Non-pigmented ciliary epithelial cell (primary cell): ENCODE results near the gene LGALS3.
A peak's percentile ranks its signal among the peaks of the same experiment; 100 is the strongest.
"Not testable (repeated sequence)": the region's sequence is repeated elsewhere in the genome, so short reads cannot be mapped to it uniquely, and the experiment has no call there.

Source experiments
- DNase-seq: peaks from one replicate; pipeline ENCODE4 v3.0.0-alpha.2; 2010; ENCODE audit warnings: low read depth

Gene LGALS3

GRCh38 chr14:55129086-55129427 lies at the start of gene LGALS3:
Gene LGALS3, plus strand, starts transcription at chr14:55129252. Its CDS starts 8,122 bp downstream, at chr14:55137374.
- DNase-seq = no peak

GRCh38 chr14:55079961-55080360 lies 49.1 kb upstream of the LGALS3 start:
- DNase-seq = not testable (repeated sequence)

GRCh38 chr14:55084401-55085059 lies 44.5 kb upstream of the LGALS3 start:
- DNase-seq = no peak

- DNase-seq = no peak
These were observed 43.9 kb upstream of the LGALS3 start for GRCh38 chr14:55085060-55085660.

GRCh38 chr14:55086938-55087337 lies 42.1 kb upstream of the LGALS3 start:
- DNase-seq = no peak

GRCh38 chr14:55088356-55088755 lies 40.7 kb upstream of the LGALS3 start:
- DNase-seq = no peak

GRCh38 chr14:55092341-55092740 lies 36.7 kb upstream of the LGALS3 start:
- no peak for DNase-seq

GRCh38 chr14:55094292-55095157 lies 34.5 kb upstream of the LGALS3 start:
- no peak for DNase-seq

GRCh38 chr14:55097881-55098560 lies 31.0 kb upstream of the LGALS3 start:
- DNase-seq = no peak

GRCh38 chr14:55098561-55098898 lies 30.5 kb upstream of the LGALS3 start:
- DNase-seq = no peak

GRCh38 chr14:55099756-55100155 lies 29.3 kb upstream of the LGALS3 start:
- no peak for DNase-seq

- no peak for DNase-seq
These were observed 27.4 kb upstream of the LGALS3 start for GRCh38 chr14:55101698-55102097.

GRCh38 chr14:55102141-55102621 lies 26.9 kb upstream of the LGALS3 start:
- peak; percentile 81 for DNase-seq

- DNase-seq = peak; percentile 80
These were observed 25.9 kb upstream of the LGALS3 start for GRCh38 chr14:55103005-55103640.

GRCh38 chr14:55103971-55104954 lies 24.8 kb upstream of the LGALS3 start:
- no peak for DNase-seq

- DNase-seq = no peak
These were observed 23.1 kb upstream of the LGALS3 start for GRCh38 chr14:55105991-55106390.

- DNase-seq = peak; percentile 92
These were observed 21.1 kb upstream of the LGALS3 start for GRCh38 chr14:55107766-55108554.

GRCh38 chr14:55109836-55110235 lies 19.2 kb upstream of the LGALS3 start:
- DNase-seq = no peak

- no peak for DNase-seq
These were observed 17.8 kb upstream of the LGALS3 start for GRCh38 chr14:55111122-55111708.
